Muscle layer of duodenum (tissue), 2 donors: ENCODE measurements around the gene PKIB.

Experiments
- H3K27ac ChIP-seq: one replicate; pipeline ENCODE4 v1.7.0; 2013; ENCODE audit warnings: mild to moderate bottlenecking, low read length
- H3K27me3 ChIP-seq: one replicate; pipeline ENCODE4 v1.7.0; 2013; ENCODE audit warnings: low read depth, mild to moderate bottlenecking, control low read depth, low read length
- H3K36me3 ChIP-seq, 2 donors: one replicate each; pipeline ENCODE4 v1.7.0; 2013; ENCODE audit warnings: low read length in 2 of 2, control low read depth in 1 of 2, mild to moderate bottlenecking in 1 of 2; ENCODE audit not compliant: insufficient read depth in 2 of 2, control insufficient read depth in 1 of 2
- H3K4me1 ChIP-seq, 2 donors: one replicate each; pipeline ENCODE4 v1.7.0; 2013; ENCODE audit warnings: low read length in 2 of 2, mild to moderate bottlenecking in 2 of 2, control low read depth in 1 of 2, moderate library complexity in 1 of 2; ENCODE audit not compliant: insufficient read depth in 2 of 2, control insufficient read depth in 1 of 2
- H3K4me3 ChIP-seq, 2 donors: one replicate each; pipeline ENCODE4 v1.7.0; 2013; ENCODE audit warnings: low read length in 2 of 2, low read depth in 1 of 2, mild to moderate bottlenecking in 1 of 2
- H3K9me3 ChIP-seq, 2 donors: one replicate each; pipeline ENCODE4 v1.7.0; 2013; ENCODE audit warnings: low read length in 2 of 2, control low read depth in 1 of 2, mild to moderate bottlenecking in 1 of 2; ENCODE audit not compliant: control insufficient read depth in 1 of 2
- donor health status: healthy.

The PKIB gene

DNA sequence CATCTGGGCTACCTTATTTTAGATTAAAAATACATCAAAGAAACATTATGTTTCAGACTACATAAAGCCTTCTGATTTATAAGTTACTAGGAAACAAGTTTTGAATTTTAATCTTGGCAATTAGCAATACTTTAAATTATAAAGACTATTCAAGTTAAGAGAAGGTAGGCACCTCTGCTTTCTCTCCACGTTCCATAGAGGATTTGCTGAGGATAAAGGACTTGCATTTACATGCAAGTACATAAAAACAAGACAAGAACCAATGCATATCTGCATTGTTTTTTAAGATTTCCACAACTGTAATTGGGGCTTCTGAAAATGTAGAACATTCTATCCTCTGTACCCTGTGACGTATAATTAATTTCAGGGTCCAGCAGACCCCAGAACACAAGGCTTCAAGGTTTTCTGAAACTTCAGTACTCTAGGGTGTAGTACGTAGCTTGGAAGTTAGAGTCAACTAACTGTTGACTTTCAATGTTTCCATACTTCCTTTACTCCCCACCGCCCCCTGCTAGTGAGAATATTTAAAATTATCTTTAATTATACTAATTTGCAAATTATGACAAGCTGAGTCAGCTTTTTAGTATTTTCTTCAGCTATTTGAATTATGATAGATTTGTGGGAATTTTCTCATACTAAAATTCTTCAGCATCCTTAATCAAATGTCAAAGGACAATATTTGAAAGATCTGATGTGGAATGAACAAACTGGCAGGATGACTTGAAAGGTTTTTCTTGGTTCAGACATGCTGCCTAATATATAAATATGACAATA lies 82.8 kb downstream of the PKIB start:
- Histone ChIP-seq H3K9me3 (peaks cover 0 to 3% of the 10 kb centered on the region in 2 donors), H3K36me3 (no peaks in the 10 kb centered on the region), H3K27ac (no peak overlapping the region), H3K27me3 (no peaks in the 10 kb centered on the region), H3K4me1 (no peaks in the 10 kb centered on the region), H3K4me3 (no peak overlapping the region)

DNA sequence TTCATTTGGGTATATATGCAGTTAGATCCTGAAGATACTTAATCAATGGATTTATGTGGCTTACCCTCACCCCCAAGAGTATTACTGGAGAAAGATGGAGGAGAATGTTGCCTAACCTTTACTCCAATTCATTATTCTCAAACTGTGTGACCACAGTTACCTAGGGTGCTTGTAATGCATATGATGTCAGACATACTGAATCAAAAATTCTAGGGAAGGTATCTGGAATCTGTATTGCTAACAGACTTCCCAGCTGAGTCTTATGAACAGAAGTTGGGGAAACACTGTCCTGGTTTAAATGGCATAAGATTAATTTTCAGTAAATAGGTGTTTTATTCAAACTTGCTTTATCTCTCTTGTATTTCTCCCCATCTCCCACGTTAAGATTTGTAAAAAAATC lies 83.9 kb downstream of the PKIB start:
- Histone ChIP-seq H3K4me1 (no peaks in the 10 kb centered on the region), H3K27ac (no peak overlapping the region), H3K4me3 (no peak overlapping the region), H3K36me3 (no peaks in the 10 kb centered on the region), H3K9me3 (peaks cover 0 to 3% of the 10 kb centered on the region in 2 donors), H3K27me3 (no peaks in the 10 kb centered on the region)

DNA sequence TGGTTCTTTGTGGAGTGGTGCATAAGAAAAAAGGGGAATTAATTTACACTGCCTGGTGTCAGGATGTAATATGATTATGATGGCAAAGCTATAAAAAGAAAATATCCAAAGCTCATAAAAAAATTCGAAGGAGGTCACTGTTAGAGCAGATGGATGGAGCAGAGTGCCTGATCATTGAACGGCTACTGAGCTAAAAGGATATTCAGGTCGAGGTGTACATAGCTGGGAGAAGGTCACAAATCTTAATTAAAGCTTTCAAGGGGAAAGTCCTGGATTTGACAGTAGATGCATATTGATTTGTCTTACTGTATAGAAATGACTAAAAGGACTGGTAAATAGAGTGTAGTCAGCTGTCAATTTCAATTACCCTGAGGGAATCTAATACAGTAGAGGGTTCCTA lies 84.4 kb downstream of the PKIB start:
- no peaks in the 10 kb centered on the region for H3K36me3 ChIP-seq
- no peaks in the 10 kb centered on the region for H3K27me3 ChIP-seq
- H3K27ac ChIP-seq: no peak overlapping the region
- H3K9me3 ChIP-seq: peaks cover 0 to 3% of the 10 kb centered on the region in 2 donors
- H3K4me1 ChIP-seq: no peaks in the 10 kb centered on the region
- H3K4me3 ChIP-seq: no peak overlapping the region

DNA sequence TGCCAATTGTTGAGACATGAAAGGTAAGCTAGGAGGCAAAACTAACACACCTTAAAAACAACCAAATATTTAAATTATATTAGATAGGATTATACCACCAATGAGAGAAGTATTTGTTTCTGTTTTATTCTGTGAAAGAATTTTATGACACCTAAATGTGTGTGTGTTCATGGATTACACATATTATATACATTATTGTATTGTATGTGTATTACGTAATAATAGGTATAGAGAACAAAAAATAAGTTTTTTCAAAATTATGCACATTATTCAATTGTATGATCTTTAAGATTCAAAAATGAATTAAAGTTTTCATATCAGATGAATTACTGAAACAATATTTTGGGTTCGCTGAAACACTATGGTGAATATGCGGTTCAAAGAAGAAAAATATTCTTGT lies 85.0 kb downstream of the PKIB start:
- Histone ChIP-seq H3K9me3 (peaks cover 0 to under 1% of the 10 kb centered on the region in 2 donors), H3K36me3 (no peaks in the 10 kb centered on the region)

DNA sequence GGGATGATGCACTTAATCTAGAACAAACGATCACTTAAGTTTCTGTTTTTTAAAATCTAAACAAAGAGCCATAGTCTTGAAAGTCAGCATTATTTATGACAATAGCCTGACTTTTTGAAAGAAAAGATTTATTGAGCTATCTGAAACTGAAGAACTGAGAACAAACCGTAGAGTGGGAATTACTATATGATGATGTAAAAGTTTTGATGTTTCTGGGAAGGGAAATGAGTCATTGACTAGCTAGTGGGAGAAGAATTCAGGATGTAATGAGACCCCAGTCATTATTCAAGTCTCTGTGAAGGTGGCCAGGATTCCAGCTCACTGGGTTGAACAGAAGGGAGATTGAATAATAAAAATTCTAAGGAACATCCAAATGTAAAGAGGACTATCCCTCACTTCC lies 85.9 kb downstream of the PKIB start:
- no peak overlapping the region for H3K4me3 ChIP-seq
- no peak overlapping the region for H3K27ac ChIP-seq
- H3K9me3 ChIP-seq: no peaks in the 10 kb centered on the region
- H3K4me1 ChIP-seq: no peaks in the 10 kb centered on the region
- H3K36me3 ChIP-seq: no peaks in the 10 kb centered on the region
- H3K27me3 ChIP-seq: no peaks in the 10 kb centered on the region

More for the DNA sequence above, 85.0 kb downstream of the PKIB start:
- no peaks in the 10 kb centered on the region for H3K27me3 ChIP-seq
- no peak overlapping the region for H3K27ac ChIP-seq
- H3K4me3 ChIP-seq: no peak overlapping the region
- no peaks in the 10 kb centered on the region for H3K4me1 ChIP-seq

DNA sequence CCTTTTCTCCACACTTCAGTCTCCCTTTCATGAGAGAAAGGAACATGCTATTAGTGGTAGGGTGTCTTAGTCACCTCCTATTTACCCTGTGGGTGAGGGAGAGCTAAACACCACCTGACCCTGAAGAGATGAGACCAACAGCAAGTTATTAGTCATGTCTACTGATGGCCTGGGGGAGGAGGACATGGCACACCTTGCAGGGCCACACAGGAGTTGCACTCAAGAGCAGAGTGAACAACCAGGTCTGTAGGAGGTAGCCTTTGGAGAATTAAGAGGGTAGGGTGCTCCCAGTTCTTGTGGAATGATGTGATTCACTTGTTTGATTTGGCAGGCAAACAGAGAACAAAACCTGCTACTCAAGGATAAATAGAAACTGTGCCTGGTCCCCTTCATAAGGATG lies 86.6 kb downstream of the PKIB start:
- no peaks in the 10 kb centered on the region for H3K27me3 ChIP-seq
- no peaks in the 10 kb centered on the region for H3K36me3 ChIP-seq
- H3K9me3 ChIP-seq: no peaks in the 10 kb centered on the region
- H3K4me3 ChIP-seq: no peak overlapping the region
- H3K27ac ChIP-seq: no peak overlapping the region
- H3K4me1 ChIP-seq: no peaks in the 10 kb centered on the region

DNA sequence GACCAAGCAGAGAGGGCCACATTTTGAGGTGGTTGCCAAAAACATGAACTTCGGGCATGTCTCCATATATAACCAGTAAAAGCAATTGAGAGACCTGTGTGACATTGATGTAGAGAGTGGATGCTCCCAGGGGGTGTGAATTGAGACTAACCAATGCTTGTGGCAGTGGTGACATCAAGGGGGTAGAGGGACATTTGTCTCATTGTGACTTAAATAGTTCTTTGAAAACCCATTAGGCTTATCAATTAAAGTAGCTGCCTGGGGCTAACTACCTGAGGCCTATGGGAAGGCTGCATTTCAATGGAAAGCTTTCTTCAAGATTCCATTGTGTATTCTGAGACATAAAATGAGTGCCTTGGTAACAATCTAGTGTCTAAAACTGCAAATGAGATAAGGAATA lies 87.3 kb downstream of the PKIB start:
- no peaks in the 10 kb centered on the region for H3K27me3 ChIP-seq
- no peaks in the 10 kb centered on the region for H3K36me3 ChIP-seq
- no peak overlapping the region for H3K27ac ChIP-seq
- H3K9me3 ChIP-seq: no peaks in the 10 kb centered on the region
- H3K4me3 ChIP-seq: no peak overlapping the region
- no peaks in the 10 kb centered on the region for H3K4me1 ChIP-seq

DNA sequence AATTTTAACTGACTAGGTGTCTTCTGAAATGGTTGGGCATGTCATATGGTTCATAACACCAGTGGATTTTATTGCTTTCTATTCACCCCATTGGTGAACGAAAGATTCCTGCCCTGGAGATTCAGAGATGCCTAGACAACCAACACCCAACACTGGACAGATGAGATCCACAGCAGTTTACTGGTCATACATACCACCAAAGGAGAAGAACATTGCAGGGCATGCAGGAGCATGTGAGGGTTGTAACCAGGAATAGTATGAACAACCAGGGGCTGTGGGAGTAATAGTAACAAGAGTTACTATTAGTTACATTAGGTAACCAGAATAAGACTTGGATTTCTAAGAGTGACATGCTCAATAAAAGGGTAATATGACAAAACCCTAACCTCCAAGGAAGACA lies 91.5 kb downstream of the PKIB start:
- no peaks in the 10 kb centered on the region for H3K36me3 ChIP-seq
- H3K27me3 ChIP-seq: no peaks in the 10 kb centered on the region
- H3K27ac ChIP-seq: no peak overlapping the region
- no peaks in the 10 kb centered on the region for H3K4me1 ChIP-seq
- no peak overlapping the region for H3K4me3 ChIP-seq
- H3K9me3 ChIP-seq: no peaks in the 10 kb centered on the region

DNA sequence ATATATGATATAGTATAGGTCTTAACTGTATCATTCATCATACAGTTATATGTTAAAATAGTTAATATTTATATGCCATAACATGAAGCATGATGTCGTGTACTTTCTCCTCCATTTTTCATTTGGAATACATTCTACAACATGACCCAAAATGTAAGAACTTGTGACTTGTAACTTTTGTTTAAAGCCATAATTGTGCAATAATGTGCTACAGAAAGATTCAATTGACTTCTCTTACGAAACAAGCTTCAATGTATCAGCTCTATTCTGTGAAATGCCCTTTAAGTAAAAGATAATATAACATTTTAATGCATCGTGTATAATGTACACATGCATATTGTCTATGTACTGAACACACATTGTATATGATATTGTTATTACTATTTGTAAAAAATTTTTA lies 92.6 kb downstream of the PKIB start:
- no peak overlapping the region for H3K27ac ChIP-seq
- H3K4me1 ChIP-seq: no peaks in the 10 kb centered on the region
- H3K36me3 ChIP-seq: no peaks in the 10 kb centered on the region
- H3K9me3 ChIP-seq: no peaks in the 10 kb centered on the region
- H3K27me3 ChIP-seq: no peaks in the 10 kb centered on the region
- H3K4me3 ChIP-seq: no peak overlapping the region

DNA sequence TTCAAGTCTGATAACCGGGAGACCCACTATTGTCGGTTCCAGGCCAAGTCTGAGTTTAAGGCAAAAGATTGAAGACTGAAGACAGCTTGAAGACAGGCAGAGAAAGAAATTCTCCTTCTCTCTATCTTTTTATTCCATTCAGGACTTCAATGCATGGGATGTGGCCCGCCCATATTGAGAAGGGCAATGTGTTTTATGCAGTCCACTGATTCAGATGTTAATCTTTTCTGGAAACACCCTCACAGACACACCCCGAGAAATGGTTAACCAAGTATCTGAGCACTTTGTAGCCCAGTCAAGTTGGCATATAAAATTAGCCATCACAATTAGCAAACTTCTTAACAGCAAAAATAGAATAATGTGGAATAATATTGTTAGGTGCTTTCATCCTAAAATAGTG lies 93.9 kb downstream of the PKIB start:
- no peaks in the 10 kb centered on the region for H3K9me3 ChIP-seq
- H3K27me3 ChIP-seq: no peaks in the 10 kb centered on the region
- H3K27ac ChIP-seq: no peak overlapping the region
- H3K4me1 ChIP-seq: no peaks in the 10 kb centered on the region
- no peak overlapping the region for H3K4me3 ChIP-seq
- no peaks in the 10 kb centered on the region for H3K36me3 ChIP-seq

DNA sequence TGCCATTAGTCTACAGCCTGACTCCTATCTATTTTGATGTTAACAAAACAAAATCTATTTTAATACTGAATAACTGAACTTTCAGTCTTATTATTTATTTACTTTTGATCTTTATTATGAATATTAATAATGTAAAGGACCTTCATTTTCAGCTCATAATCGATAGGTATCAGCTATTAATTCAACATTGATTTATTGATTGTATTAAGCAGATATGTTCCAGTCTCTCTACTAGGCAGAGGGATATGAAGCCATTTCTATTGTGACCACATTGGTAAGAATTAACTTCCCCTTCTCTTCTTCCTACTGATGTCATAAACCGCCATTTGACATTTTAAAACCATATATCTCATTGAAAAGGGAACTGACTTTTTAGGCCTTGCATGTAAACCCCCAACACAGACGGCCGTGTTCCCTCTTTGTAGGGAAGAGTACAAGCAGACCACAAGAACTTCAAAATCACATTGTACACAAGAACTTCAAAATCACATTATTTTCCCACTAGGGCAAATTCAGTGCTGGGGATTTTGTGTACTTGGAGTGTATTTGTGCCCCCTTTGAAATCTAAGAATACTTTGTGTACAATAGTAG lies 99.8 kb downstream of the PKIB start:
- Histone ChIP-seq H3K4me3 (no peak overlapping the region), H3K4me1 (no peaks in the 10 kb centered on the region), H3K9me3 (no peaks in the 10 kb centered on the region), H3K27ac (no peak overlapping the region), H3K36me3 (no peaks in the 10 kb centered on the region), H3K27me3 (no peaks in the 10 kb centered on the region)
